Measurements from ENCODE around the gene ARSB.
"Not testable (repeated sequence)": the region's sequence is repeated elsewhere in the genome, so short reads cannot be mapped to it uniquely, and the experiment has no call there.

Gene ARSB

GRCh38 chr5:78851891-78852290 is 133.2 kb downstream of the ARSB start:
- not testable (repeated sequence) for H3K79me2 ChIP-seq (ENCODE audit: control insufficient read depth, insufficient read depth, low read length, poor library complexity); H4K8ac ChIP-seq (ENCODE audit: low read depth, low read length); H3K4ac ChIP-seq (ENCODE audit: low read depth, low read length); H4K12ac ChIP-seq (ENCODE audit: low read depth, low read length); H2BK120ac ChIP-seq (ENCODE audit: insufficient read depth, low read length, poor library complexity); H3K4me2 ChIP-seq (ENCODE audit: low read length); H2AK5ac ChIP-seq (ENCODE audit: low read length); H3K23ac ChIP-seq (ENCODE audit: low read length); H2AFZ ChIP-seq (ENCODE audit: insufficient read depth, low read length, poor library complexity); H4K91ac ChIP-seq (ENCODE audit: low read depth, low read length); H3K27me3 ChIP-seq (ENCODE audit: insufficient read depth, low read length); H3K9ac ChIP-seq (ENCODE audit: low read length); H2BK5ac ChIP-seq (ENCODE audit: low read depth, low read length, poor library complexity); H3K27ac ChIP-seq (ENCODE audit: low read depth, low read length); H3K18ac ChIP-seq (ENCODE audit: low read length); H3K4me3 ChIP-seq (ENCODE audit: low read depth, low read length); DNase-seq; H2BK12ac ChIP-seq (ENCODE audit: low read length); H3K36me3 ChIP-seq (ENCODE audit: control insufficient read depth in 1 of 2, insufficient read depth in 2 of 2, low read length in 2 of 2); H3K14ac ChIP-seq (ENCODE audit: low read length); H3K79me1 ChIP-seq (ENCODE audit: low read length); H3K4me1 ChIP-seq (ENCODE audit: control insufficient read depth in 1 of 2, insufficient read depth in 2 of 2, low read length in 2 of 2)
- H3K9me3 ChIP-seq (ENCODE audit: insufficient read depth, low read depth, low read length), result peaks cover 10% of the 10 kb centered on the region
- WGBS (ENCODE audit: extremely low coverage, insufficient coverage, insufficient read length), result no CpG with 5 or more reads among the region's 4 CpGs

DNA sequence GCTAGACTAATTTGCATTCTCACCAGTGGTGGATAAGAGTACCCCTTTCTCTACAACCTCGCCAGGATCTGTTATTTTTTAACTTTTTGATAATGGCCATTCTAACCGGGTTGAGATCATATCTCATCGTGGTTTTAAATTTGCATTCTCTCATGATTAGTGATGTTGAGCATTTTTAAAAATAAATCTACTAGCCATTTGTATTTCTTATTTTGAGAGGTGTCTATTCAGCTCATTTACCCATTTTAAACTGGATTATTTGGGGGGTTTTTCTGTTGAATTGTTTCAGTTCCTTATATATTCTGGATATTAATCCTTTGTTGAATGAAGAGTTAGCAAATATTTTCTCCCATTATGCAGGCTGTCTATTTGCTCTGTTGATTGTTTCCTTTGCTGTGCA is 139.6 kb downstream of the ARSB start:
- Histone ChIP-seq H4K8ac (ENCODE audit: low read depth, low read length) (no peak overlapping the region), H2BK12ac (ENCODE audit: low read length) (no peak overlapping the region), H2BK120ac (ENCODE audit: insufficient read depth, low read length, poor library complexity) (no peak overlapping the region), H3K27me3 (ENCODE audit: insufficient read depth, low read length) (no peaks in the 10 kb centered on the region), H2BK5ac (ENCODE audit: low read depth, low read length, poor library complexity) (no peak overlapping the region), H3K9ac (ENCODE audit: low read length) (no peak overlapping the region), H3K14ac (ENCODE audit: low read length) (no peak overlapping the region), H3K4ac (ENCODE audit: low read depth, low read length) (no peak overlapping the region), H3K79me1 (ENCODE audit: low read length) (no peaks in the 10 kb centered on the region), H2AFZ (ENCODE audit: insufficient read depth, low read length, poor library complexity) (no peak overlapping the region), H4K12ac (ENCODE audit: low read depth, low read length) (no peak overlapping the region), H3K27ac (ENCODE audit: low read depth, low read length) (no peak overlapping the region), H4K91ac (ENCODE audit: low read depth, low read length) (no peak overlapping the region), H3K79me2 (ENCODE audit: control insufficient read depth, insufficient read depth, low read length, poor library complexity) (no peaks in the 10 kb centered on the region), H2AK5ac (ENCODE audit: low read length) (no peak overlapping the region), H3K23ac (ENCODE audit: low read length) (no peak overlapping the region), H3K9me3 (ENCODE audit: insufficient read depth, low read depth, low read length) (no peaks in the 10 kb centered on the region), H3K18ac (ENCODE audit: low read length) (no peak overlapping the region), H3K4me2 (ENCODE audit: low read length) (no peak overlapping the region), H3K4me1 (ENCODE audit: control insufficient read depth in 1 of 2, insufficient read depth in 2 of 2, low read length in 2 of 2) (no peaks in the 10 kb centered on the region), H3K4me3 (ENCODE audit: low read depth, low read length) (no peak overlapping the region), H3K36me3 (ENCODE audit: control insufficient read depth in 1 of 2, insufficient read depth in 2 of 2, low read length in 2 of 2) (no peaks in the 10 kb centered on the region)
- WGBS (ENCODE audit: extremely low coverage, insufficient coverage, insufficient read length), result no CpG with 5 or more reads among the region's 3 CpGs
- no peak for DNase-seq

- Histone ChIP-seq H3K9ac (ENCODE audit: low read length) (no peak overlapping the region), H2BK120ac (ENCODE audit: insufficient read depth, low read length, poor library complexity) (no peak overlapping the region), H3K4me3 (ENCODE audit: low read depth, low read length) (no peak overlapping the region), H2BK5ac (ENCODE audit: low read depth, low read length, poor library complexity) (no peak overlapping the region), H3K79me2 (ENCODE audit: control insufficient read depth, insufficient read depth, low read length, poor library complexity) (no peaks in the 10 kb centered on the region), H4K8ac (ENCODE audit: low read depth, low read length) (no peak overlapping the region), H2BK12ac (ENCODE audit: low read length) (no peak overlapping the region), H3K4me1 (ENCODE audit: control insufficient read depth in 1 of 2, insufficient read depth in 2 of 2, low read length in 2 of 2) (no peaks in the 10 kb centered on the region), H3K4me2 (ENCODE audit: low read length) (no peak overlapping the region), H3K4ac (ENCODE audit: low read depth, low read length) (no peak overlapping the region), H3K27me3 (ENCODE audit: insufficient read depth, low read length) (no peaks in the 10 kb centered on the region), H3K27ac (ENCODE audit: low read depth, low read length) (no peak overlapping the region), H4K91ac (ENCODE audit: low read depth, low read length) (no peak overlapping the region), H3K36me3 (ENCODE audit: control insufficient read depth in 1 of 2, insufficient read depth in 2 of 2, low read length in 2 of 2) (no peaks in the 10 kb centered on the region), H3K23ac (ENCODE audit: low read length) (no peak overlapping the region), H2AFZ (ENCODE audit: insufficient read depth, low read length, poor library complexity) (no peak overlapping the region), H3K79me1 (ENCODE audit: low read length) (no peaks in the 10 kb centered on the region), H3K9me3 (ENCODE audit: insufficient read depth, low read depth, low read length) (no peaks in the 10 kb centered on the region), H3K18ac (ENCODE audit: low read length) (no peak overlapping the region), H4K12ac (ENCODE audit: low read depth, low read length) (no peak overlapping the region), H3K14ac (ENCODE audit: low read length) (no peak overlapping the region), H2AK5ac (ENCODE audit: low read length) (no peak overlapping the region)
- DNase-seq, result no peak
- no CpG with 5 or more reads among the region's 1 CpG for WGBS (ENCODE audit: extremely low coverage, insufficient coverage, insufficient read length)
Measured at GRCh38 chr5:78843436-78843835, 141.7 kb downstream of the ARSB start.

GRCh38 chr5:78841767-78842166 is 143.3 kb downstream of the ARSB start:
- H3K4me1 ChIP-seq (ENCODE audit: control insufficient read depth in 1 of 2, insufficient read depth in 2 of 2, low read length in 2 of 2), result no peaks in the 10 kb centered on the region
- H3K14ac ChIP-seq (ENCODE audit: low read length), result no peak overlapping the region
- DNase-seq, result peak in 1 of 2 donors; percentile 59
- H2AFZ ChIP-seq (ENCODE audit: insufficient read depth, low read length, poor library complexity), result no peak overlapping the region
- H3K23ac ChIP-seq (ENCODE audit: low read length), result no peak overlapping the region
- H3K9ac ChIP-seq (ENCODE audit: low read length), result no peak overlapping the region
- H2AK5ac ChIP-seq (ENCODE audit: low read length), result no peak overlapping the region
- H3K36me3 ChIP-seq (ENCODE audit: control insufficient read depth in 1 of 2, insufficient read depth in 2 of 2, low read length in 2 of 2), result no peaks in the 10 kb centered on the region
- no peak overlapping the region for H4K91ac ChIP-seq (ENCODE audit: low read depth, low read length)
- H4K12ac ChIP-seq (ENCODE audit: low read depth, low read length), result no peak overlapping the region
- no peak overlapping the region for H3K27ac ChIP-seq (ENCODE audit: low read depth, low read length)
- no peaks in the 10 kb centered on the region for H3K9me3 ChIP-seq (ENCODE audit: insufficient read depth, low read depth, low read length)
- no peaks in the 10 kb centered on the region for H3K79me1 ChIP-seq (ENCODE audit: low read length)
- H3K4ac ChIP-seq (ENCODE audit: low read depth, low read length), result no peak overlapping the region
- H2BK5ac ChIP-seq (ENCODE audit: low read depth, low read length, poor library complexity), result no peak overlapping the region
- H3K79me2 ChIP-seq (ENCODE audit: control insufficient read depth, insufficient read depth, low read length, poor library complexity), result no peaks in the 10 kb centered on the region
- H2BK12ac ChIP-seq (ENCODE audit: low read length), result no peak overlapping the region
- no peak overlapping the region for H3K4me2 ChIP-seq (ENCODE audit: low read length)
- H3K18ac ChIP-seq (ENCODE audit: low read length), result no peak overlapping the region
- H3K27me3 ChIP-seq (ENCODE audit: insufficient read depth, low read length), result no peaks in the 10 kb centered on the region
- no peak overlapping the region for H4K8ac ChIP-seq (ENCODE audit: low read depth, low read length)
- WGBS (ENCODE audit: extremely low coverage, insufficient coverage, insufficient read length), result no CpG with 5 or more reads among the region's 2 CpGs
- H3K4me3 ChIP-seq (ENCODE audit: low read depth, low read length), result no peak overlapping the region
- H2BK120ac ChIP-seq (ENCODE audit: insufficient read depth, low read length, poor library complexity), result no peak overlapping the region

Measured in trophoblast cell (in vitro differentiated cells and primary cell).